Omental fat pad (tissue), 4 donors: Measurements from ENCODE around the gene SAP25. TPM values are rescaled to one million over a fixed set of nuclear protein-coding genes. Genes with fewer than 3 reads are reported as not detected.

Experiments
- ATAC-seq: fragments of 150-250 bp; one replicate; pipeline ENCODE4 v1.9.1; 2016; ENCODE audit warnings: mild to moderate bottlenecking, moderate library complexity; ENCODE audit not compliant: low FRiP score
- DNase-seq: peaks from one replicate; pipeline ENCODE4 v3.0.0-alpha.2; 2019; ENCODE audit warnings: low spot score
- total RNA-seq, 4 donors: library from RNA; depleted of rRNA; stranded (reverse); fragments of >200 nt; gene quantifications; one replicate each; pipeline ENCODE4 v1.1.0, GENCODE V29; 2016
- TF ChIP-seq, protein P1 (sequence below), 3 donors: fragments of 450-650 bp; IDR thresholded peaks; one replicate each; pipeline ENCODE4 v1.5.1; 2016 to 2017; ENCODE audit warnings: antibody characterized with exemption in 3 of 3, mild to moderate bottlenecking in 3 of 3, moderate library complexity in 2 of 3

SAP25 gene
- total RNA-seq: 1 to 10 TPM in 3 of 4 donors, not detected in 1; 1.1 to 4.7 (median 1.7) TPM

DNA sequence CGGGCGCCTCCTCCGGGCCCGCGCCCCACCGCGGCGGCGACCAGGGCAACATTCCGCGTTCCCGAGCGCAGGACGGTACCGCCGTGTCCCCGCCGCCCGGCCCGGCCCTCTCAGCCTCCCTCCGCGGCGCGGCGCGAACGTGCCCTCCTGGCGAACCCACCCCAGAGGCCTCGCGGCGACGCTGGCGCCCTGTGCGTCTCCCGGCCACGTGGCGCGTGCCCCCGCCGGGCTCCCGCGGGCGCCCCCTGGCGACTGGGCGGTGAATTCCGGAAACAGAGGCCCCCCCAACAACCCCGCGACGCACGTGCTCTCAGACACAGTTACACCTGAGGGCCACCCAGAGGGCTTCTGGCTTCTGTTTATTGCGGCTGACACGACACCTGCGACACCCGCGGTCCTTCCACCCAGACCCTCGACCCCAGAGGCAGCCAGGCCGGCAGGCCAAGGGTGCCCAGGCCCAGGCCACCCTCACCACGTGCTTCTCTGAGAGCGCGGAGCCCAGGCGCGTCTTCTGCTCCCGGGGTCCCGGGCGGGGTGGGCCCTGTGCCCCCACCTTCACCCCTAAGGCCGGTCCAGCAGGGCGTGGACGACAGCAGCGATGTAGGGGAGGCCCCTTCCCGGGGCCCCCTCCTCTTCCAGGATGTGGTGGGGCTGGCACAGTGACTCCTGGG is at the start of gene SAP25:
Gene SAP25 (minus strand): TSS at position 210 of the 671 bp plus-strand sequence. CDS start 158 bp downstream, at position 52.
- DNase-seq (no peak), ATAC-seq (no peak)
- TF ChIP-seq, protein P1, sequence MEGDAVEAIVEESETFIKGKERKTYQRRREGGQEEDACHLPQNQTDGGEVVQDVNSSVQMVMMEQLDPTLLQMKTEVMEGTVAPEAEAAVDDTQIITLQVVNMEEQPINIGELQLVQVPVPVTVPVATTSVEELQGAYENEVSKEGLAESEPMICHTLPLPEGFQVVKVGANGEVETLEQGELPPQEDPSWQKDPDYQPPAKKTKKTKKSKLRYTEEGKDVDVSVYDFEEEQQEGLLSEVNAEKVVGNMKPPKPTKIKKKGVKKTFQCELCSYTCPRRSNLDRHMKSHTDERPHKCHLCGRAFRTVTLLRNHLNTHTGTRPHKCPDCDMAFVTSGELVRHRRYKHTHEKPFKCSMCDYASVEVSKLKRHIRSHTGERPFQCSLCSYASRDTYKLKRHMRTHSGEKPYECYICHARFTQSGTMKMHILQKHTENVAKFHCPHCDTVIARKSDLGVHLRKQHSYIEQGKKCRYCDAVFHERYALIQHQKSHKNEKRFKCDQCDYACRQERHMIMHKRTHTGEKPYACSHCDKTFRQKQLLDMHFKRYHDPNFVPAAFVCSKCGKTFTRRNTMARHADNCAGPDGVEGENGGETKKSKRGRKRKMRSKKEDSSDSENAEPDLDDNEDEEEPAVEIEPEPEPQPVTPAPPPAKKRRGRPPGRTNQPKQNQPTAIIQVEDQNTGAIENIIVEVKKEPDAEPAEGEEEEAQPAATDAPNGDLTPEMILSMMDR (IDR thresholded peaks at IDR 0.05): no peak

DNA sequence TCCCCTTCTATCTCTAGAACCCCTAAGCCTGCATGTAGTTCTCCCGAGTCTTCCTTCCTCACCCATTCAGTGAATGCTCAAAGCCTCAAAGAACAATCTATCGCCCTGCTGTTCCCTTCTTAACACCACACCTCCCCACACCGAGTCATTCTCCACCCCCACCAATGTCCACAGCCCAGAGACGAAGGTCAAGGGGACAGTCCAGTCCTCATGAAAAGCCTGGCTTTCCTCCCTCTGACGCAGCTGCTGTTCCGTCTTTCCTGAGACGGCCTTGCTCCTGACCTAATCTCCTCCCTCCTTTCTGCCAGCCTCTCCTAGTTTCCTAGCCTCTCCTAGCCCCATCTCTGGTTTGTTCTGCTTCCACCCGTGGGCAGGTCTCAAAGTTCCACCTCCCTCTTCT is 47.9 kb upstream of the SAP25 start:
- DNase-seq (no peak), ATAC-seq (no peak)
- TF ChIP-seq, protein P1 (IDR thresholded peaks at IDR 0.05): no peak

DNA sequence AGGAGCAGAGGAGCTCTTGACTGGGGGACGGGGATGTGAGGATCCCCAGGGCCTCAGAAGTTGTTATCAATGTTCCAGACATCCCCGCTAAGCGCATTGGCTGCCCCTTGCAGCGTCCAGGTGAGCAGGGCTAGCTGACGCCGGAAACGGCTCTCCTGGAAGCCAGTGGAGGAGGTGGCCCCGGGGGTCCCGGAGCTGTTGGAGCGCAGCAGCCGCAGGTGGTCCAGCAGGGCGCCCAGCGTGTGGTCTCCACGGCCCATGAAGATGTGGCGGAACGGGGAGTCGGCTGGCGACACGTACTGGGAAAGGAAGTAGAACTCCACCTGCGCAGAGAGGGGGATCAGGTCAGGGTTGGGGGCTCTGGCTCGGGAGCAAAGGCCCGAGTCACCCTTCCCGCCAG is 47.1 kb upstream of the SAP25 start:
- TF ChIP-seq, protein P1 (IDR thresholded peaks at IDR 0.05): no peak
- no peak for DNase-seq
- ATAC-seq: no peak

DNA sequence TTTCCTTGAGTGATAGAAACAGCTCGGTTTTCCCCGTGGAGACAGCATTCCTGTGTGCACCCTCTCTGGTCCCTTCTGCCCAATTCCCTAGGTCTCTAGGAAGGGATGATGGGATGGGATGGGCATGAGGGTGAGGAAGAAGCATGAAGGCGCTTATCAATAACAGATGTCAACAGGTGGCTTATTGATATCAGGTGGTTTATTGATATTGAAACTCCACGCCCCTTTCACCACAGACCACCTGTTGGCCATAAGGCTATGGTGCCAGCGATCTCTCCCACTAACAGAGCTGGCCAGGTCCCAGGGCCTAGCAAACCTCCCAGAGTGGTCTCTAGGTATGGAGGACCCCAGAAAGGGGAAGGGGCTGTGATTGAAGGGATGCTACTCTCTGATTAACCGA is 46.5 kb upstream of the SAP25 start:
- DNase-seq (no peak), ATAC-seq (no peak)
- TF ChIP-seq, protein P1 (IDR thresholded peaks at IDR 0.05): no peak

DNA sequence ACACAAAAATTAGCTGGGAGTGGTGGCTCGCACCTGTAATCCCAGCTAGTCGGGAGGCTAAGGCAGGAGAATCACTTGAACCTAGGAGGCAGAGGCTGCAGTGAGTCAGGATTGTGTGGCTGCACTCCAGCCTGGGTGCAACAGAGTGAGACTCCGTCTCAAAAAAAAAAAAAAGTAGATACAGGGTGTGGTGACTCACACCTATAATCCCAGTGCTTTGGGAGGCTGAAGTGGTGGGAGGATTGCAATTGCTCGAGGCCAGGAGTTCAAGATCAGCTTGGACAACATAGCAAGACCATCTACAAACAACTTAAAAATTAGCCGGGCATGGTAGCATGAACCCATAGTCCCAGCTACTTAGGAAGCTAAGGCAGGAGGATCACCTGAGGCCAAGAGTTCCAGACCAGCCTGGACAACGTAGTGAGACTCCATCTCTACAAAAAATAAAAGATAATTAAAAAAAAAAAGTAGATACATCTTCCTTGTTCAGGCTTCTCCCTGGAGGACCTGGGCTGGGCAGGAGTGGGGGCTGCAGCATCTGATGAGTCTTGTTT is 40.7 kb upstream of the SAP25 start:
- no peak for DNase-seq
- no peak for ATAC-seq
- TF ChIP-seq, protein P1 (IDR thresholded peaks at IDR 0.05): no peak

DNA sequence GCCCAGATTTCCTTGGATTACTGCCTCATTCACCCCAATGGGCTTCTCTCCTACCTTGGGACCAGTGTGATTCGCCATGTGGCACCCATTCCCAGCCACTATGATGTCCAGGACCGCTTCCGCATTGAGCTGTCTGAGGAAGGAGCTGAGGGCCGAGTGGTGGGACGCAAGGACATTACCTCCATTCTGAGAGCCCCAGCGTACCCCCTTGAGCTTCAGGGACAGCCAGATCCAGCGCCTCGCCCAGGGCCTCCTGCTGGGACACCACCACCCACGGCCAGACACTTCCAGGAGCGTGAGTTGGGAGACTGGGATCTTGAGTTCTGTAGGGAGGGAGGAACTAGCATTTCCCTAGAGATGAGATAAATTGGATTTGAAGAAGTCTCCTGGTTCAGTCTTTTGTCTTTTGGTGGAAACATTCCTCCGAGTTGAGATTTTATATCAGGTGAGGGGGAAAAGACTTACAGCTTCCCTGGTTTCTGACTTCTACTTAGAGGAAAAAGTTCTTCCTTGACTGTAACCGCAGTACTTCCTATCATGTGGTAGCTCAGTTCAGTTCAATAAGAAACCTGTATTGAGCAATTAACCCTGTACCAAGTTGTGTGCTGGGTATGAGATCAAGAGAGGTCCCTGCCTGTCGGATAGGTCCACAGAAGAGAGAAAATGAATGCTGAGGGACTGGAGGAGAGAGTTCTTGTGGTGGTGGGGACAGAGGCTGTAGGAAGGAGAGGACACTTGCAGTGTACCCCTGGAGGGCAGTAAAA is 39.9 kb upstream of the SAP25 start:
- DNase-seq (no peak), ATAC-seq (no peak)
- TF ChIP-seq, protein P1 (IDR thresholded peaks at IDR 0.05): no peak
